GM23248 (cell line): ENCODE results near the gene MACF1.

Source experiments
- EZH2 ChIP-seq: fragments of 200-600 bp; sonication (generic); IDR thresholded peaks from 2 replicates; pipeline ENCODE4 v1.6.1; 2018; ENCODE audit warnings: antibody characterized with exemption, mild to moderate bottlenecking; ENCODE audit not compliant: insufficient read depth, poor library complexity, severe bottlenecking
- EZH2phosphoT487 ChIP-seq: fragments of 200-600 bp; sonication (generic); IDR thresholded peaks from 2 replicates; pipeline ENCODE4 v1.6.1; 2018; ENCODE audit warnings: antibody characterized with exemption, moderate library complexity, mild to moderate bottlenecking, low read depth; ENCODE audit not compliant: insufficient read depth

GRCh38 chr1:39270368-39270767 is 65.9 kb downstream of the MACF1 start:
- TF ChIP-seq EZH2phosphoT487: no peak
- no peak for TF ChIP-seq EZH2
